Measurements from ENCODE around the gene FAM3C.

GRCh38 chr7:121322460-121322859 lies 73.6 kb downstream of the FAM3C start:
- no peak for TF ChIP-seq EZH2 (IDR thresholded peaks at IDR 0.05; ENCODE audit: insufficient read depth, poor library complexity, severe bottlenecking)
- TF ChIP-seq EZH2phosphoT487 (IDR thresholded peaks at IDR 0.05; ENCODE audit: insufficient read depth, low read depth): no peak
